Activated CD4-positive, alpha-beta T cell treated with anti-CD3 and anti-CD28 coated beads, Interleukin-2, Interleukin-4, amounts not matched to agents 100 ng/mL and 50 ng/mL, durations not matched to agents 16 hours and 8 hours (primary cell): ENCODE measurements around the gene UAP1L1.
"Not testable (repeated sequence)": the region's sequence is repeated elsewhere in the genome, so short reads cannot be mapped to it uniquely, and the experiment has no call there.

Source experiments
- DNase-seq: peaks from one replicate; pipeline ENCODE4 v3.0.0-alpha.2; 2020; ENCODE audit warnings: low spot score

UAP1L1 gene

GRCh38 chr9:137077010-137077747 lies at the start of gene UAP1L1:
Gene UAP1L1, plus strand, starts transcription at chr9:137077517. Its CDS starts 16 bp downstream, at chr9:137077533.
- DNase-seq: peak; percentile 51

- peak; percentile 85 for DNase-seq
Measured at GRCh38 chr9:137028263-137029057, 48.9 kb upstream of the UAP1L1 start.

GRCh38 chr9:137029058-137029936 lies 48.0 kb upstream of the UAP1L1 start:
- DNase-seq: peak; percentile 88

- DNase-seq: peak; percentile 43
Measured at GRCh38 chr9:137030006-137030405, 47.3 kb upstream of the UAP1L1 start.

- DNase-seq: peak; percentile 89
Measured at GRCh38 chr9:137030538-137031527, 46.5 kb upstream of the UAP1L1 start.

- DNase-seq: peak; percentile 83
Measured at GRCh38 chr9:137031904-137032640, 45.2 kb upstream of the UAP1L1 start, which contains the start of gene FUT7. Gene FUT7, minus strand, starts transcription at chr9:137032088. Its CDS starts 97 bp downstream, at chr9:137031991.

GRCh38 chr9:137032858-137033257 lies 44.5 kb upstream of the UAP1L1 start:
- peak; percentile 54 for DNase-seq

- not testable (repeated sequence) for DNase-seq
Measured at GRCh38 chr9:137033481-137033880, 43.8 kb upstream of the UAP1L1 start.

- no peak for DNase-seq
Measured at GRCh38 chr9:137034039-137034708, 43.1 kb upstream of the UAP1L1 start.

GRCh38 chr9:137034709-137035506 lies 42.4 kb upstream of the UAP1L1 start:
- DNase-seq: peak; percentile 95

GRCh38 chr9:137035507-137035834 lies 41.8 kb upstream of the UAP1L1 start:
- DNase-seq: no peak

- DNase-seq: no peak
Measured at GRCh38 chr9:137035937-137036336, 41.4 kb upstream of the UAP1L1 start.

- no peak for DNase-seq
Measured at GRCh38 chr9:137037035-137037434, 40.3 kb upstream of the UAP1L1 start.

- no peak for DNase-seq
Measured at GRCh38 chr9:137037483-137037882, 39.8 kb upstream of the UAP1L1 start.

- no peak for DNase-seq
Measured at GRCh38 chr9:137038916-137039315, 38.4 kb upstream of the UAP1L1 start.

- DNase-seq: no peak
Measured at GRCh38 chr9:137039611-137040366, 37.5 kb upstream of the UAP1L1 start.

- DNase-seq: no peak
Measured at GRCh38 chr9:137040568-137040967, 36.7 kb upstream of the UAP1L1 start.

- DNase-seq: no peak
Measured at GRCh38 chr9:137041124-137041523, 36.2 kb upstream of the UAP1L1 start.
